ENCODE data around the gene DEK. TPM values are rescaled to one million over a fixed set of nuclear protein-coding genes. Genes with fewer than 3 reads are reported as not detected.
"Not testable (repeated sequence)": the region's sequence is repeated elsewhere in the genome, so short reads cannot be mapped to it uniquely, and the experiment has no call there.

DEK gene
- polyA plus RNA-seq, 1 donor = 107 TPM

DNA sequence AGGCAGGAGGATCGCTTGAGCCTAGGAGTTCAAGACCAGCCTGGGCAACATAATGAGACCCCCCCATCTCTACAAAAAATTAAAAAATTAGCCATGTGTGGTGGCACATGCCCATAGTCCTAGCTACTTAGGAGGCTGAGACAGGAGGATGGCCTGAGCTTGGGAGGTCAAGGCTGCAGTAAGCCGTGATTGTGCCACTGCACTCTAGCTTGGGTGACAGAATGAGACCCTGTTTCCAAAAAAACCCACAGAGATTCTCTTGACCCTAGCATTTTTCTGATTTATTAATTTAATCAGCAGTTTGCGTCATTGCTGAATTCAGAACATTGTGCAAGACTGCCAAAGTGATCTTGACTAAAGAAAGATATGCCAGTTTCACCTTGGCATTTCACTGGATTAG lies 72.3 kb downstream of the DEK start:
- no peak for DNase-seq

DNA sequence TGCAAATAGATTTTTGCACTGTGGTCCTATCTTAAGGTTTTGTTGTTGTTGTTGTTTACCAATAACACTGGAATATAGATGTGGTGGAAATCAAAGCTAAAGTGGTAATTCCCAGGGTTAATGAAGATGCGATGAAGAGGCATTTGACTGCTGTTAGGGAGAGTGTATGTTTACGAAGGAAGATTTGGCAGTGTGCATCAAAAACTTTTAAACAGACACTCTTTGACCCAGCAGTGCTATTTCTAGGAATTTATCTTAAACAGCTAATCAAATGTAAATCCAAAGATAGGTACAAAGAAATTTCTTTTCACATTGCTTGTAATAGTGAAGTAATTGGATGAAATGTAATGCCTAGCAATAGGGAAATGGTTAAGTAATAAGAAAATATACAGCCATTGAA lies 75.1 kb downstream of the DEK start:
- DNase-seq = no peak

DNA sequence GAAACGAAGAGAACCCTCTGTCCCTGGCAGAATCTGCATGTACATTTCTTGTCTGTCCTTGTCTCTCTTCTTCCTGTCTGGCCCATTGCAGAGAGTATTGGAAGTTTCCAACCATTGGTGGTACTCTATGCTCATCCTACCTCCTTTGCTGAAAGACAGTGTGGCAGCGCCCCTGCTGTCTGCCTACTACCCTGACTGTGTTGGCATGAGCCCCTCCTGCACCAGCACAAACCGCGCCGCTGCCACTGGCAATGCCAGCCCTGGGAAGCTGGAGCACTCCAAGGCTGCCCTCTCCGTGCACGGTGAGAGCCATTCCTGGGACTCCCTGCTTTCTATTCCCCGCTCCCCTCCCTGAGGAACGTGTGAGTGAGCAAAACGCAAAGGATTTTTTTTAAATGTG lies 76.6 kb downstream of the DEK start:
- no peak for DNase-seq

- DNase-seq = no peak
Observed at GRCh38 chr6:18186540-18187250, 77.6 kb downstream of the DEK start.

DNA sequence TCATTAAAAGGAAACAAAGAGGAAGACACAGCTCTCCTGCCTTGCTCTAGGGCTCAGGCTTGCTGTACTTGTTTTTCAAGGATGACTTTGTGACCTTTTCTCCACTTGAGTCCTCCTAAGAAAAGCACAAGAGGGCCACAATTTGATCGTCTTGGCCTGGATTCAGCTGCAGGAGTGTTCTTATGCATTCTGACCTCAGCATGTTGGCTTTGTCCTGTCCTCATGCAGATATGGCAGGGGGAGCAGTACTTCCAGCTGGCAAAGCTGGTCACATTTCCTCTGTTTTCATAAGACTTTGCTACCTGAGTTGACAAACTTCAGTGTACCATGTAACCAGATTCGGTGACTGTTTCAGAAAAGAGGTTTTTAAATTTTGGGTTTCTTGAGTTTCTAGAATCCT lies 78.3 kb downstream of the DEK start:
- no peak for DNase-seq

DNA sequence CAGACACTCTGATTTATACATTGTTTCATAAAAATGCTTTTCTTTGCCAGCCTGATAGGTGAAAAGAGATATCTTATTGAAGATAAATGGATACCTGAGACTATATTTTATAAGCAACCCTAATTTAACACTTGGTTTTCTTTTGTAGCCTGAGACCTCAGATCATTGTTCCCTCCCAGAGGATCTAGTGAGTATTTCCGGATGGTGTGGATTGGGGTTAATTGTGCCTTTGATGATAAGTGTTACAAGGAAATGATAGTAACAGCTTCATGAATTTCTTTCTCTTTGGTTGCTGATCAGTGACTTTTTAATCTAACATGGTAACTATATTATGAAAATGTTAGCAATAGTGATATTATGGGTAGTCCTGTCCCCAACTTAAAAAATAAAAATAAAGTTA lies 78.7 kb downstream of the DEK start:
- DNase-seq = no peak

GRCh38 chr6:18183766-18184165 lies 80.6 kb downstream of the DEK start:
- no peak for DNase-seq

DNA sequence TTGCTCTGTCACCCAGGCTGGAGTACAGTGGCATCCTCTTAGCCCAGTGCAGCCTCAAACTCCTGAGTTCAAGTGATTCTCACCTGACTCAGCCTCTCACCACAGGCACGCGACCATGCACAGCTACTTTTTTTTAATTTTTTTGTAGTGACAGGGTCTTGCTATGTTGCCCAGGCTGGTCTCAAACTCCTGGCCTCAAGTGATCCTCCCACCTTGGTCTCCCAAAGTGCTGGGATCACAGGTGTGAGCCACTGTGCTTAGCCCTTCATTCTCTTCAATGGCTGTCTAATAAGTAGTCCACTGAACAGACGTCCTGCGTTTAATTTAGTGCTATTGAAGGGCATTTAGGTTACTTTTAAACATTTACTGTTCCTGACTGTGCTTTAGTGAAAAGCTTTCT lies 81.8 kb downstream of the DEK start:
- DNase-seq = no peak

DNA sequence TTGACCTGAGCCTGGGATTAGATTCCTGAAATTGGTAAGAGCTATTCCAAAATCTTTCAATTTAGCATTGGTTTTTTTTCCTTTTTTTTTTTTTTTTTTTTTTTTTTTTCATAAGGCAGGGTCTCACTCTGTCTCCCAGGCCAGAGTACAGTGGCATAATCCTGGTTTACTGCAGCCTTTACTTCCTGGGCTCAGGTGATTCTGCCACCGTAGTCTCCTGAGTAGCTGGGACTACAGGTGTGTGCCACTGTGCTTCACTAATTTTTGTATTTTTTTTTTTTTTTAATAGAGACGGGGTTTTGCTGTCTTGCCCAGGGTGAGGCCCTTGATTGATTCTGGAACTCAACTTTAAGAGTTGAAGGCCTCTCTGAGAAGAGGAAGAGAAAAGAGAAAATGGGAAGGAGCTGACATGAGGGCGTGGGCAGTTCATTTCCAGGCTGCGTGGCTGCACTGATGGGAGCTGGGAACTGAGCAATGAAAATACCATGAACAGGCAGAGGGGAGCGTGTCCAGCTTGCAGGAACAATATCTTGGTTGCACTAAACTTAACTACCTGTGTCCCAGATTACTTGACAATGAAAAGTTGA lies 84.5 kb downstream of the DEK start:
- DNase-seq = no peak

- DNase-seq = no peak
Observed at GRCh38 chr6:18178960-18179615, 85.2 kb downstream of the DEK start.

- DNase-seq = no peak
Observed at GRCh38 chr6:18177286-18177965, 86.9 kb downstream of the DEK start.

GRCh38 chr6:18176198-18176597 lies 88.1 kb downstream of the DEK start:
- not testable (repeated sequence) for DNase-seq

Other genes with a start within 250 kb of the DEK start
- gene NHLRC1, start 141.9 kb downstream of the DEK start, polyA plus RNA-seq (ENCODE audit: insufficient read length) = 3.9 TPM
- 5.8 TPM for gene TPMT, start 109.5 kb downstream of the DEK start, polyA plus RNA-seq (ENCODE audit: insufficient read length)
- 33.8 TPM for gene KDM1B, start 109.1 kb downstream of the DEK start, polyA plus RNA-seq (ENCODE audit: insufficient read length)
- gene RNF144B, start 122.8 kb upstream of the DEK start, polyA plus RNA-seq (ENCODE audit: insufficient read length) = 12.0 TPM

Measured in hindlimb muscle (tissue), 1 donor.